Fibroblast of skin of right quadriceps (primary cell): ENCODE measurements around the gene SRPK3.
A peak's percentile ranks its signal among the peaks of the same experiment; 100 is the strongest.
"Not testable (repeated sequence)": the region's sequence is repeated elsewhere in the genome, so short reads cannot be mapped to it uniquely, and the experiment has no call there.

ENCODE experiments used
- DNase-seq: peaks from one replicate; pipeline ENCODE4 v3.0.0-alpha.2; 2013

Gene SRPK3

DNA sequence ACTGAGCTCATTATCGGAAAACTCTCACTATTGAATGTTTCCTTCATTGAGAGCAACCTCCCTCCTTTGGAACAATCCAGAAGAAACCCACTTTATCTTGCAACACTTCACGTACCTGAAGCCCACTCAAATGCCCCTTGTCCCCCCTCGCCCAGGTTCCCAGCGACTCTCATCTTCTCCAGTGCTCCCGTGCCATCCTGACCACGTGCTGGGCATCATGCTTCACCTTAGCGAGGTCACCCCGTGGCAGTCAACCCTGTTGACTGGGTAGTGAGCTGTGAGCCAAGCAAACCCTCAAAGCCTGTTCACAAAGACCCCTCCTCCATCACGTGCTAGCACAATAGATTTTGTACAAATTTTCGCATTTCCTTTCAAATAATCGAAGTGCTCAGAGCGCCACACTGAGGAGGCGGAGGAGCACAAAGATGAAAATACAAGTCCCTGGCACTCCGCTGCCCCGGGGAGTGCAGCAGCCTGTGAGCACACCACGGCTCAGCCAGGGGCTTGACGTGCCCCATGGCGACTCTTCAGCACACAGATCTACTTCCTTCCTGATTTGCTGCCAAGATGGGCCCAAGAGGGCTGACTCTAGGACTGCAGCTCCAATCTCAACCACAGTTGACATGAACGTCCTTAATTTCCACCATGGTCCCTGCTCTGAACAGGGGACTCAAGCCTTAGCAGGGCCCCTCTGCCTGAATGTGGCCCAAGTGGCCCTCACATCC, 33.9 kb downstream of the SRPK3 start:
- DNase-seq, result no peak

DNA sequence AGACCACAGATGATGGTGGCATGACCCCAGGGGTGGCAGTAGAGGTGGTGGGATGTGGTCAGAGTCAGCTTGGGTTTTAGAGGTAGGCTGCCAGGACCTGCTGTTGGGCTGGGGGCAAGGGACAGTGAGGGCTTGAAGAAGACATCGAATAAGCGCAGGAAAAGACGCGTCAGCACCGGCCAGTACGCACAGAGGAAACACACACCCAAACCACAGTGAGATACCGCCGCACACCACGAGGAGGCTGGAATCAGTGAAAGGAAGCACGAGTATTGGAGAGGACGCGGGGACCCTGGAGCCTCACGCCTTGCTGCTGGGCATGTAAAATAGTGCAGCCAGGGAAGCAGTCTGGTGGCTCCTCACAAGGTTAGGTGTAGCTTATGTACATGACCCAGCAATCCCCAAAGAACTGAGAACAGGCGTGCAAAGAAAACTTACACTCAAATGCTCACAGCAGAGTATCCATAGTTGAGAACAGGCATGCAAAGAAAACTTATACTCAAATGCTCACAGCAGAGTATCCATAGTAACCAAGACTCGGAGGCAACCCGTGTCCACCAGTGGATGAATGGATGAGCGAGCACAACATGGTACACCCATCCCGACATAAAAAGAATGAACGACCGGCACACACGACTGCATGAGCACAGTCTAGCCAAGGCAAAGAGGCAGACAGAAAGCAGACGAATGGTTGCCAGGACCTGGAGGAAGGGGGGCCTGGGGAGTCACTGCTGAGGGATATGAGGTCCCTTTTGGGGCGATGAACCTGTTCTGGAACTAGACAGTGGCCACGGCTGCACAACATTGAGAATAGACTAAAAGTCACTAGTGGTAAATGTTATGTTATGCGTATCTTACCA, 36.2 kb downstream of the SRPK3 start:
- DNase-seq, result no peak

DNA sequence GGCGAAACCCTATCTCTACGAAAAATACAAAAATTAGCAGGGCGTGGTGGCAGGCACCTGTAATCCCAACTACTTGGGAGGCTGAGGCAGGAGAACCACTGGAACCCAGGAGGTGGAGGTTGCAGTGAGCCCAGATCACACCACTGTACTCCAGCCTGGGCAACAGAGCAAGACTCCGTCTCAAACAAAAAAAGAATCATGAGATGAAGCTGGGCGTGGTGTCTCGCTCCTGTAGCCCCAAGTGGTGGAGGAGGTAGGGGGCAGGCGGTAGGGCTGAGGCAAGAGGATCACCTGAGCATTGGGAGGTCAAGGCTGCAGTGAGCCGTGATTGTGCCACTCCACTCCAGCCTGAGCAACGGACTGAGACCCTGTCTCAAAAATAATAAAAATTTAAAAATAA, 37.2 kb downstream of the SRPK3 start:
- not testable (repeated sequence) for DNase-seq

DNA sequence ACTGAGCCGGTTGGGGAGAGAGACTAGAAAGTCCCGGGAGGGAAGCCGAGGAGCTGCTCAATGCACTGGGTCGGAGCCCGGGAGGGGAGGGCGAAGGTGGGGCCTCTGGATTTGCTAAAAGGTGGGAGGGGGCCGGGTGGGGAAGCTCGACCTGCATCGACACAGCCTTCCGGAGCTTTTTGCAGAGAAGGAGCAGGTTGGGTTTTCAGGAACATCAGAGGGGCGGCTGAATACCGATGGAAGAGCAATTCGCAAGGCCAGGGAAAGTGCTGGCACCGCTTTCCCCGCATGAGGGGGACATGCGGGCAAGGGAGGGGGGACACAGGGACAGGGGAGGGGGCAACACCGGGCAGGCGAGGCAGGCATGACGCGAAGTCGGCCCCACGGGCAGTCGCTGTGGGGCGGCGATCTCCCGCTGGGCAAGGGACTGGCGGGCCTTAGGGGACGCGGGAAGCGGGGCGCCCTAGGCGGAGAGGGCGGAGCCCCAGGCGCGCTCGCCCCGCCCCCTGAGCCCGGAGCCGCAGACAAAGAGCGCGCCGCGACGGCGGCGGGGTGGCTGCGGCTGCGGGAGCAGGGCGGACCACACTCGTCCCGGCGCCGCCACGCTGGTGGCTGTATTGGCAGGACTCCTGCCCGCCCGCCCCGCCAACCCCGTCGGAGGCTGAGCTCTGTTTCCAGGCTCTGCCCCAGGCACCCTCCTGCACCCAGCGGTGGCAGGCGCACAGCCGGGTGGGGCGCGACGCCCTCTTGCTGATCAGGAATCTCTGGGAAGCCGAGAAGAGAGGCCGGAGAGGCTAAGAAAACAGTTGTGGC, 37.9 kb downstream of the SRPK3 start:
- DNase-seq, result peak; percentile 14

DNA sequence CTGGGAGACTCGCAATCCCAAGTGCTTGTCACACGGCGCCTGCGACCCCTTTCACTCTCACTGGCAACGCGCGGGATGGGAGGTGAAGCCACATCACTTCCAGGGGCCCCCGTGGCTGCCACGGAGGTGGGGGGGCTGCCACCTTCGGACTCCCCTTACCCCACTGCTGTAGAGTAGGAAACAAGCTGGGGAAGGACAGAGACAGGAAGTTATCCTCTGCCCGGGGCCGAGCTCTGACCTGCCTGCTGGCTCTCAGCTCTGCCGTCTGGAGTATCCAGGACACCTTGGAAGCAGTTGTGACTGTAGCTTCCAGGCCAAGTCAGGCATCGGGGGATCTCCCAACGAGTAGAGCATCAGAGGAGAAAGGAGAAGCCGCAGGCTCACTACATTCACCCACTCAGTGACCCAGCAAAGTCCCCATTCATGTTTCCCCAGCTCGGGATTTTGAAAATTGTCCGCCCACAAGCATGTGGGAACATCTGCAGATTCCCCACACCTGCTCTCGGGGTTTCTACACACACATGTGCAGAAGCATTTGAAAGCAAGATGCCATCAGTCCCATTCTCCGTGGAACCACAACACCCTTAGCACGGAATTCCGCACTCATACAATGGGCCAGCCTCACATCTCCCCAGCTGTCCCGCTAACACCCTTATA, 38.7 kb downstream of the SRPK3 start:
- no peak for DNase-seq

DNA sequence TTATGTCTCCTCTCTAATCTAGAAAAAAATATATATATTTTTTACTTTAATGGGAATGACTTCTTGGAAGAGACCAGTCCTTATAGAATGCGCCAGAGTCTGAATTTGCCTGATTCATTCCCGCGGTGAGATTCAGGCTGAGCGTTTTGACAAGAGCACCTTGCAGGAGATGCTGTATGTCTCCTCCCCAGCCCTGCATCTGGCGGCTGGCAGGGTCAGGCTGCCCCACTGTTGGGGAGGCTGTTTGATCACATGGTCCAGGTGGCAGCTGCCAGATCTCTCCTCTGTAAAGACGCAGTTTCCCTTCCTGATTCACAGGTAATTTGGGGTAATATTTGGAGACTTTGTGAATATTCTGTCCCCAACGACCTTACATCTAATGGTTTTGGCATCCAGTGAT, 39.8 kb downstream of the SRPK3 start:
- no peak for DNase-seq

DNA sequence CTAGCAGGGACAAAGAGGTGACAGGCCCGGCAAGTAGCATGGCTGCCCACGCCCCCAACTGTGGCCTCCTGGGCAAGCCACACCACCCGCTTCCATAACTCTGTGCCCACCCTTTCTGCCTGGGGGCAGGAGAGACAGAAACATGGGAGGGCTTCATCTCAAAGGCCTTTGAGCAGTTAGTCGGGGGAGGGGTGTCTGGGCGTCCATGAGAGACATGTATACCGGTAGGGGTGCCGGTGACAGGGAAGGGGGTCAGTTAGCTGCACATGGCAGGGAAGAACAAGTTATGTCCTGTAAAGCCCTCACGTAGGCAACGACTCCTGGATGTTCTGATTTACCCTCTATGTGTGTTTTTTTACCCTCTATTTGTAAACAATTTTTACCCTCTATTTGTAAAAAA, 40.2 kb downstream of the SRPK3 start:
- DNase-seq, result no peak

DNA sequence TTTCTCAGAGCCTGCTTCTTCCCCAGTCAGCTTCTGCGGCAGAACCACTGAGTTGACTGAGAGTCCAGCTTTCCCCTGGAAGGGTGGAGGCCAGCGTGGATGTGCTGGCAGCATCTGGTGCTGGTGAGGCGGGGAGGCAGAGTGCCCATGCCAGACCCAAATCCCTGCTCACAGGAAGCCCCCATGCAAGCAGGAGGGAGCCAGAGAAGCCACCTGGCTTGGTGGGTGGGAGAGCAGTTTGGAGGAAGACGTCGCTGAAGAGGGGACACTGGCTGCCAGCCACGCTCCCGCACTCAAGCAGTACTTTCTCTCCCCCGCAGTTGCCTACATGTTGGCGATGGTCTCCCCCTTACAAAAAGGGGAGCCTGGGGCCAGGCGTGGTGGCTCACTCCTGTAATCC, 43.5 kb downstream of the SRPK3 start:
- DNase-seq, result no peak

DNA sequence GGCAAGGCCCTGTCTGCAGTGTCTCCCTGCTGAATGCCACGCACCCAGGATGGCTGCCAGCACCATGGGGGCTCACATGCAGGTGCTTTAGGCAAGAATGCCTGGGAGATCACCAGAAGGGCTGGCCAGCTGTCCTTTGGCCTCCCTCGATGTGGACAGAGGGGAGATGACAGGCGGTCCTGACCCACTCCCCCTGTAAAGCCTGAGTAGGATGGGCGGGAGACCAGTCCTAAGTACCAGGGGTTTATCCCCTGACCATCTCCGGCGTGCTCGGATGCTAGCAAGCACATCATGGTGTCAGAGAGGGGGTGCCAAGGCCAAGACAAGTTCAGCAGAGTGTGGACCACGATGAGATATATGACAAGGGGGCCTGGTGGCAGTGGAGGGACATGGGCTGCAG, 44.2 kb downstream of the SRPK3 start:
- no peak for DNase-seq

DNA sequence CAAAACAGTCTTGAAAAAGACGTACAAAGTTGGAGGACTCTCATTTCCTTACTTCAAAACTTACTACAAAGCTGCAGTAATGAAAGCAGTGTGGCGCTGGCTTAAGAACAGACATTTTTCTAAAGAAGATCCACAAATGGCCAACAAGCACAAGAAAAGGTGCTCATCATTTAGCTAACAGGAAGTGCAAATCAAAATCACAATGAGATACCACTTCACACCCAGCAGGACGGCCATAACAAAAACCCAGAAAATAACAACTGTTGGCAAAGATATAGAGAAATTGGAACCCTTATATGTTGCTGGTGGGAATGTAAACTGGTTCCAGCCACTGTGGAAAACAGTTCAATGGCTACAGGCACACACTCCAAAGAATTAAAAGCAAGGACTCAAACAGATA, 46.2 kb downstream of the SRPK3 start:
- no peak for DNase-seq

DNA sequence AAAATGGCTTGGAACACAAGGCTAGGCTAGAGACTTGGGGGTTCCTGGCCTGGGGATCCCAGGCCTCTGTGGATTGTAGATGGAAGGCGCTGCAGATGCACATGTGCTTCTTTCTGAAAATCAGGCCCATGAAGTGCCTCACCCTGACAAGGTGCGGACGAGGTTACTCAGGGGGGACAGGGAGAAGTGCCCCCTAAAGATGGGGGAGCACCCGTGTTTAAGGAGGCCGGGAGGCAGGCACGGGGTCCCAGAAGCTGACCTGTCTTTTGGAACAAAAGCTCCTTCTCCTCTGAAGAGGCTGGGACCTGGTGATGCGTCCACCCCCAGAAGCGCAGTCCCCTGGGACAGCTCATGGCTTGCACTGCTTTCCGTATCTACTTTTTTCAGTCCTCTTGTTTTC, 47.1 kb downstream of the SRPK3 start:
- no peak for DNase-seq

DNA sequence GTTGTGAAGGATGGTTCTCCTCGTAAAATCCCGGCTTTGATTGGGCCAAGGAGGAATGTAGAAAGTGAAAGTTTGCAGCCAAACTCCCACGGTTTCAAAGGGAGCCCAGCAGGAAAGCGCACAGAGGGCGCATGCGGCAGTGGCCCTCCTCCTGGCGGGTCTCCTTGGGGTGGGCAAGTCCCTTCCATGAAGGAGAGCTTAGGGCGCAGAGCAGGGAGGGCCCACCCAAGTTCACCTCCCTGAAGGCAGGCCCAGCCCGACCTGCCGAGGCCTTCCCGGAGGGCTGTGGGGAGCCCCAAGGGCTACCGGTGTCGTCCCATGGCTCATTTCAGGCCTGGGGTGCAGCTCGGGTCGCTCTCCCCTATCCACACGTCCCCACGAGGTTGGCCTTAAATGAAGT, 47.5 kb downstream of the SRPK3 start:
- DNase-seq, result no peak

DNA sequence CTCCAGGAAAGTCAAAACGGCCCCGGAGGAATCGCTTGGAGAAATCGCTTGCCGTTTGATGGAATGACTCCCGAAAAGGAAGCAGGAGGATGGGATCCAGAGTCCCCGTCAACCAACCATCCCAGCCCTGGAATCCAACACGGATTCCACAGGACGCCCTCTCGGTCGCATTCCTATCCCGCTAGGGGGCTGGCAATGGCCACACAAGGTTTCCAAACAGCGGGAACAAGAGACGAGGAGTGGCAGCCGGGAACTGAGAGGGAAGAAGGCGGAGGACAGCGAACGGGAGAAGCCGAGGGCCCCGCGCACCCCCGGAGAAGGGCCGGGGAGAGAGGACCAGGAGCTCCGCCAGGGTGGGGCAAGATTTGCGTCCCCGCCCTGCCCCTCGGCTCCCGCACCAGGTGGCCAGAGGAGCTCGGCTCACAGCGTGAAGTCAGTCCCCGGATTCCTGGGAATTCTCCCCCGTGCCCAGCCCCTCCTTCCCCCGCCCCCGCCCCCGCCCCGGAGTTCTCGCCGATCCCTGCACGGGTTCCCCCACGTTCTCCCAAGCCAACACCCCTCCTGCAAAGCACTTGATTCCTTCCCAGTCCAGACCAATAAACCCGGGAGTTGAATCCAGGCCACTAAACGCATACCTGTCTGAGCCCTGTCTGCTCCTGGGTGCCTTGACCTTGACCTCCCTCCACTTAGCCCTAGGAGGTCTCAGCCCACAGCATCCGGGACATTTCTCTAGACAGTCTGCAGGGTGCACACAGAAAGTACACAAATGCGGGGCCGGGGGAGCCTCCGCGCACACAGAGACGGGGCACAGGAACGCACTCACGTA, 48.1 kb downstream of the SRPK3 start:
- DNase-seq, result peak; percentile 35

DNA sequence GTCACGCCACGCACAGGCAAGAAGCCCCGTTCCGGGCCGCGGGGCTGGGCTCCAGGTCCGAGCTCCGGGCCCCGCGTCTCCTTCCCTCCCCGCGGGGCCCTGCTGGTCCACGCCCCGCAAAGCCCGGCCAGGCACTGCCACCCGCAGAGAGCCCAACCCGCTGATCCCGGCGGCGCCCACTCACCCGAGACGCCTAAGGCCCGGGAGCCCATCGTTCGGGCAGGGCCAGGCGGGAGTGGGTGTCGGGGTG, 48.6 kb downstream of the SRPK3 start:
- no peak for DNase-seq

DNA sequence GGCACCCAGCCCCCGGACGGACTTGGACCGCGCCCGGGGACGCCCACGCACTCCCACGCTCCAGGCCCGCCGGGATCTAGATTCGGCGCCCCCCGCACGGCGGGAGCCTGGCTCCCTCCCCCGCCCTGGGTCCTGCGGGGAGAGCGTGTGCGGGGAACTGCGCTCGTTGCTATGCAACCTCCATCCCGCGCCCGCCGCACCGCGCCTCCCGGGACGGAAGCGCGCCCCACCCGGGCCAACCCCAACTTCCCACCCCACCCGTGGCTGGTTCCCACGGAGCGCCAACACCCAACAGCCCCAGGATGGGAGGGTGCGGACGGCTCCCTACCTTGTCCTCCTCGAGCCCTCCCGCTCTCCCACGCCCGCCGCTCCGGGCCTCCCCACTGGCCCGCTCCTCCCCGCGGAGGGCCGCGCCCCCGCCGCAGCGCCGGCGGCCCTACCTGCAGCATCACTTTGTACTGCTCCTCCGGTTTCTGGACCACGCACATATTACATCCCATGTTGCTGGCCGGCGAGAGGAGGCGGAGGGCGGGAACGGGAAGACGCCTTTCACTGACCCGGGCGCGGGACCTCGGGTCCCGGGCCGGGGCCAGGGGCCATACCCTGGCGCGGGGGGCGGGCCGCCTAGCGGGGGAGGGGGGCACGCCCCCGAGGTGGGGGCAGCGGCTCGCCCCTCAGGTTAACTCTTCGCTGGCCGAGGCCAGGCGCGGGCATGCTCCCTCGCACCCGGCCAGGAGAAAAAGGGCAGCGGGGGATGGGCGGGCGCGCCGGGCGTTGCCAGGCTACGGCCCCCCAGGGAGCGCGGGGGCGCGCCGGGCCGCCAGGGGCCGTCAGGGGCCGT, 49.2 kb downstream of the SRPK3 start, which contains the start of gene PDZD4:
Gene PDZD4, minus strand, starts transcription at position 746 of the 841 bp plus-strand sequence. Its CDS starts 246 bp downstream, at position 500.
- DNase-seq, result no peak

DNA sequence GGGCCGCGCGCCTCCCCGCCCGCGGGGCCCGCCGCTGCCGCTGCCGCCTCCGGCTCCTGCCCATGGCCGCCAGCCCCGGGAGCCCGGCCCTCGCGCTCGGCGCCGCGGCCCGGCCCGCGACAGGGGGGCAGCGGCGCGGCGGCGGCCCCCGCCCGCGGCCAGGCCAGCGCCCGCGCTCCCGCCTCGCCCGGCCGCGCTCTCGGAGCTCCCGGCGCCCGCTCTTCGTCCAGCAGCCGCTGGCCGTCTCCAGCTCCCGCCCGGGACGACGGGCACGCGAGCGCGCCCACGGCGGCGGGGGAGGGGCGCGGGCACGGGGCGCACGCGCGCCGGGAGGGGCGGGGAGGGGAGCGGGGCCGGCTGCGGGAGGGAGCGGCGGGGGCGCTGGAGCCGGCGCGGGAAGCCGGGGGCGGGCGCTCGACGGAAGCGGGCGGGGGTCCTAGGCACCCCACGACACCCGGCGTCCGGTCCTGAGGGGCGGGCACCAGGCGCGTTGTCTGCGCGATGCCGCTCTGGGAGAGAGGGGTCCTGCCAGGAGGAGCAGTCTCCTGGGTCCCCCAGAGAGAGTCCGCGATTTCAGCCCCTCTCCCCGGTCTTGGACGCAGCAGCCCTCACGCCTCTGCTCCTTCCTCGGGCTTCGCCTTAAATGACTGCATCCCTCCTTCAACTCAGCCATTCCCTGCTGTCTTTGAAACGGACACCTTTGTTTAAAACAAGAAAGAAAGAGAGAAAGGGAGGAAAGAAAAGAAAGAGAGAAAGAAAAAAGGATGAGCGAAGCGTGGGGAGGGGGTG, 50.0 kb downstream of the SRPK3 start:
- DNase-seq, result no peak

DNA sequence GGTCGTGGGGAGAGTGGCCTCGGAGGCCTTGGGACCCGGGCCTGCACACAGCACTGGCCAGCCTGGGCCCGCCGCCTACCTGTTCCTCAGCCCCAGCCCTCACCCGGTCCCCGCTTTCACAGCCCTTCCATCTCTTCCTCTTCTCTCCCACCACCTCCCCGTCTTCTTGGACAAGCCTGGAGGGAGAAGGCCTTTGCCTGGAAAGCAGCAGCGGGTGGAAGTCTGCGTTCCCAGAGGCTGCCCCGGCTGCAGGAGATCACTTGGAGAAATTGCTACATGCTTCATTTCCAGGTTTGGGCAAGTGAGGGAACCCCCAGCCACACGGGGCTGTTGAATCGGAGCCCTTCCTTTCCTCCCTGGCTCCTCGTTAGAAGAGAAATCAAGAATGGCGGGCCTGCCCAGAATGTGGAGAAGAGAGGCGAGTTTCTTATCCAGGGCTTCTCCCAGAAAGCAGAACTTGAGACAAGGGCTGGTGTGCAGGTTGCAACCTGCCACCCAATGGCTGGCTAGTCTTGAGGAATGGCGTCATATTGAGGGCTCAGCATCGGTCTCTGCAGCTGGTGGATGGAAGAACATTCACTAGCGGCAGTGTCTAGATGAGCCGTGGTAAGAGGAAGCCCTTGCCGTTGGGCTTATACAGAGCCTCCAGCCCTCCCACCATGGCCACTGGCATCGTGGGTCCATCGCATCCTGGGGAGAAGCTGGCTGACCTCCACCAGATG, 50.7 kb downstream of the SRPK3 start:
- no peak for DNase-seq

DNA sequence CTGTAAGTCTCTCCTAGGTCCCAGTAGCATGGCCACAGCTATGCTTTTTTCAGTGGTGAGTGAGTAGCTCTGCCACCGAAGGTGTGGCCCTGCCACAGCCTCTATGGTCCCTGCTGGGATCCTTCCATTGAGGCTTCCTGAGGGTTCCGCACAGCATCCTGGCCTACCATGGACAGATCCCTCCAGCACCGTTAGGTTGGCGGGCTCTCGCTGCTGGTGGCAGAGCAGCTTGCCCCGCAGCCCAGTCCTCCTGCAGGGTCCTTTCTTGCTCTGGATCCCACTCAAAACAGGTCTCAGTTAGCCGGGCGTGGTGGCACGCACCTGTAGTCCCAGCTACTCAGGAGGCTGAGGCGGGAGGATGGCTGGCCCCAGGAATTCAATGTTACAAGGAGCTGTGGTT, 51.9 kb downstream of the SRPK3 start:
- DNase-seq, result no peak
